Measurements from ENCODE around the gene ZNF777. TPM values are rescaled to one million over a fixed set of nuclear protein-coding genes. Genes with fewer than 3 reads are reported as not detected.
A peak's percentile ranks its signal among the peaks of the same experiment; 100 is the strongest.

The ZNF777 gene
- total and polyA plus RNA-seq, 12 donors, result 3.5 to 16.2 (median 11.8) TPM

DNA sequence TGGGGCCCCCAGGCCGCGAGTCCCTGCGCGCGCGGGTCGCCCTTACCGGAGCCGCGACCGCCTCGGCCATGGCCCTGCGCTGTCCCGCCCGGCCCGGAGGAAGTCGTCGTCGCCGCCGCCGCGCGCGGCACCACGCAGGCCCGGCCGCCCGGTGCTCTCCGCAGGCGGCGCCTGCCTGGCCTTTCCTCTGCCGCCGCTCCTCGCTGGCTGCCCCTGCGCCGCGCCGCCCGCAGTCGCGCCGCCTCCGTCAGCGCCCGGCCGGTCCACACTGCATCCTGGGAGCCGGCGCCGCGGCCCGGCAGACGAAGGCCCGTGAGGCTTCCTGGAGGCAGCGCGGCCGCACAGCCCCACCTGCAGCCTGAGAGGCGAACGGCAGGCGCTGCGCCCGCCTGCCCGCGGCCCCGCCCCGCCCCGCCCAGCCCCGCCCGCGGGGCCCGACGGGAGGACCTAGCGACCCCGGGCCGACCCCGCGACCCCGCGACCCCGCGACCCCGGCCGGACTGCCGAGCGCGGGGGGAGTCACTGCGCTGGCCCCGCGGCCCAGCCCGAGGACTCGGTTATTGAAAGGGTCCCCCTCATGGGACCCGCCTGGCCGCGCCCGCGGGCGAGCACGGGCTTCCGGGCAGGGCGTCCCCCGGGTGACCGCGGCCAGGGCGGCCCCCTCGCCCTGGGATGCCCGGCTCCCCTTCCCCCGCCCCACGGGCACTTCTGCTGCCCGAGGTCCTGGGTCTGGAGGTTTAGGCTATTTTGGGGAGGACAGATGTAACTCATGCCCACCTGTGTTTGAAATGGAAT is 36.8 kb upstream of the ZNF777 start, which contains the start of gene ZNF746:
ZNF746 (minus strand) TSS at position 343 of the 795 bp plus-strand sequence; CDS start at position 70, 273 bp downstream.
- DNase-seq, result peak; percentile 76 to 88 (median 79)
- Histone ChIP-seq H3K27me3 (no peaks in the 10 kb centered on the region), H3K27ac (peak within 1 kb of the TSS; percentile 62 to 97 (median 85)), H3K4me3 (peak within 1 kb of the TSS; percentile 59 to 95 (median 78)), H3K9me3 (replicated peaks in 1 of 3) (no peaks in the 10 kb centered on the region), H3K36me3 (replicated peaks in 1 of 2) (peaks cover 0 to 15% of the 10 kb centered on the region in 2 donors), H3K4me1 (replicated peaks in 1 of 2) (peaks cover 14 to 22% of the 10 kb centered on the region in 2 donors)
- WGBS, 4 donors, result 0 to 1% (median 0%) methylated on average over 1 to 109 of the region's 109 CpGs
- TF ChIP-seq CTCF (IDR thresholded peaks at IDR 0.05) (peak in 3 of 6 experiments; percentile 54 to 89 (median 81)), POLR2A (IDR thresholded peaks at IDR 0.05) (peak; percentile 51 to 72)
- intact Hi-C loops (cut with DNase I), result loop anchor here in 1 of 2 donors (10.0 kb wide), 1 partner anchor 127 kb away; no protein-coding TSS in a partner anchor

GRCh38 chr7:149496642-149497391 is 36.0 kb upstream of the ZNF777 start:
- no peak for TF ChIP-seq POLR2A (IDR thresholded peaks at IDR 0.05)
- no peak for TF ChIP-seq CTCF (IDR thresholded peaks at IDR 0.05)
- Histone ChIP-seq H3K27me3 (no peaks in the 10 kb centered on the region), H3K27ac (peak overlapping the region; percentile 62 to 97 (median 85)), H3K4me1 (replicated peaks in 1 of 2) (peaks cover 14 to 22% of the 10 kb centered on the region in 2 donors), H3K36me3 (replicated peaks in 1 of 2) (peaks cover 0 to 23% of the 10 kb centered on the region in 2 donors), H3K9me3 (replicated peaks in 1 of 3) (no peaks in the 10 kb centered on the region), H3K4me3 (peak overlapping the region; percentile 16 to 95 (median 71))
- intact Hi-C loops (cut with DNase I), result loop anchor here in 1 of 2 donors (10.0 kb wide), 1 partner anchor 128 kb away; no protein-coding TSS in a partner anchor
- 2 to 6% (median 3%) methylated on average over 7 to 51 of the region's 51 CpGs for WGBS, 4 donors
- DNase-seq, result peak in 6 of 7 donors; percentile 48 to 66 (median 59)

DNA sequence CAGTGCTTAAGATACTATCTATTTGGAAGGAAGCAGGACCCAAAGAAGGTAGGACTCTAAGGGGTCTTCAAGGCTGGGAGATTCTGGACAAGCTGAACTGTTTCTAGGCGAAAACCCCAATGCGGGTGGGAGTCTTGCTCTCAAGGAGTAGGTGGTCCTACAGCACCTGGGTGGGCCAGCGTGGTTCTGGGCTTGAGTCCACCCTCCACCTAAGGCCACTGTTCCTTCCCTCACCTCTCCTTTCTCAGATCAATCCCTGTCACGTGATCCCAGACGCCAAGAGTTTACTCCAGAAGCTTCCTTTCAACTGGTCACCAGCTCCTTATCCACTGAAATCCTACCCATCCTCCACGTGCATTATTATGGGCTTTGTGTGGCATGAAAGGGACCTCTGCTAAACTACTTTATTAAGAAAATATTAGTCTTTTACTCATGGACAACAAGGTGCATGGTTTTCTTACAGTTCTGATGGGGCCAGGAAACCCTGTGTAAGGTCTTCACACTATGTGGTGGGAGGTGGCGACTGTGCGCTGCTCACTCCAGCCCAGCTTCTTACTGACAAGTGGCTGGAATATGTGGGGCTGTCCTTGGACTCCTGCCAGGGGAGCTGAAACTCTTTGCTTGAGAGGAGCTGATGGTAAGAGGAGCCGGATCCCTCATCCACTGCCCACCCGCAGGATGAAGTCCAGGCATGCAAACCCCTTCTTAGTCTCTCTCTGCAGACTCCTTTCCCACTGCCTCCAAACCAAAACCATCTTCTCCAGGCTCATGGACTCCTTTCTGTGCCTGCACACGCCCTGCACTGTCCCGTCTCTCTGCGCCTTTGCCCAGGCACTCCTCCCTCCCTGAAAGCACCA is 35.2 kb upstream of the ZNF777 start:
- TF ChIP-seq POLR2A (IDR thresholded peaks at IDR 0.05) (no peak), CTCF (IDR thresholded peaks at IDR 0.05) (no peak)
- no peaks in the 10 kb centered on the region for H3K27me3 ChIP-seq
- H3K36me3 ChIP-seq (replicated peaks in 1 of 2), result peaks cover 0 to 31% of the 10 kb centered on the region in 2 donors
- DNase-seq, result peak; percentile 65 to 93 (median 89)
- H3K27ac ChIP-seq, result peak overlapping the region in 4 of 5 donors; percentile 66 to 97 (median 86)
- H3K4me3 ChIP-seq, result peak overlapping the region in 1 of 4 donors; percentile 95
- 37 to 47% (median 42%) methylated on average over 10 to 12 of the region's 13 CpGs for WGBS, 4 donors
- intact Hi-C loops (cut with DNase I), result loop anchor here in 1 of 2 donors (10.0 kb wide), 1 partner anchor 129 kb away; no protein-coding TSS in a partner anchor
- peaks cover 14 to 22% of the 10 kb centered on the region in 2 donors for H3K4me1 ChIP-seq (replicated peaks in 1 of 2)
- H3K9me3 ChIP-seq (replicated peaks in 1 of 3), result no peaks in the 10 kb centered on the region

All from adrenal gland (tissue), 12 donors.